Dedifferentiated amniotic fluid mesenchymal stem cell (primary cell): ENCODE data around the gene MAGED4B.
"Not testable (repeated sequence)": the region's sequence is repeated elsewhere in the genome, so short reads cannot be mapped to it uniquely, and the experiment has no call there.

Source experiments
- DNase-seq: peaks from one replicate; pipeline ENCODE4 v3.0.0-alpha.2; 2016; ENCODE audit errors: extremely low spot score

MAGED4B gene, protein sequence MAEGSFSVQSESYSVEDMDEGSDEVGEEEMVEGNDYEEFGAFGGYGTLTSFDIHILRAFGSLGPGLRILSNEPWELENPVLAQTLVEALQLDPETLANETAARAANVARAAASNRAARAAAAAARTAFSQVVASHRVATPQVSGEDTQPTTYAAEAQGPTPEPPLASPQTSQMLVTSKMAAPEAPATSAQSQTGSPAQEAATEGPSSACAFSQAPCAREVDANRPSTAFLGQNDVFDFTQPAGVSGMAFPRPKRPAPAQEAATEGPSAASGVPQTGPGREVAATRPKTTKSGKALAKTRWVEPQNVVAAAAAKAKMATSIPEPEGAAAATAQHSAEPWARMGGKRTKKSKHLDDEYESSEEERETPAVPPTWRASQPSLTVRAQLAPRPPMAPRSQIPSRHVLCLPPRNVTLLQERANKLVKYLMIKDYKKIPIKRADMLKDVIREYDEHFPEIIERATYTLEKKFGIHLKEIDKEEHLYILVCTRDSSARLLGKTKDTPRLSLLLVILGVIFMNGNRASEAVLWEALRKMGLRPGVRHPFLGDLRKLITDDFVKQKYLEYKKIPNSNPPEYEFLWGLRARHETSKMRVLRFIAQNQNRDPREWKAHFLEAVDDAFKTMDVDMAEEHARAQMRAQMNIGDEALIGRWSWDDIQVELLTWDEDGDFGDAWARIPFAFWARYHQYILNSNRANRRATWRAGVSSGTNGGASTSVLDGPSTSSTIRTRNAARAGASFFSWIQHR

DNA sequence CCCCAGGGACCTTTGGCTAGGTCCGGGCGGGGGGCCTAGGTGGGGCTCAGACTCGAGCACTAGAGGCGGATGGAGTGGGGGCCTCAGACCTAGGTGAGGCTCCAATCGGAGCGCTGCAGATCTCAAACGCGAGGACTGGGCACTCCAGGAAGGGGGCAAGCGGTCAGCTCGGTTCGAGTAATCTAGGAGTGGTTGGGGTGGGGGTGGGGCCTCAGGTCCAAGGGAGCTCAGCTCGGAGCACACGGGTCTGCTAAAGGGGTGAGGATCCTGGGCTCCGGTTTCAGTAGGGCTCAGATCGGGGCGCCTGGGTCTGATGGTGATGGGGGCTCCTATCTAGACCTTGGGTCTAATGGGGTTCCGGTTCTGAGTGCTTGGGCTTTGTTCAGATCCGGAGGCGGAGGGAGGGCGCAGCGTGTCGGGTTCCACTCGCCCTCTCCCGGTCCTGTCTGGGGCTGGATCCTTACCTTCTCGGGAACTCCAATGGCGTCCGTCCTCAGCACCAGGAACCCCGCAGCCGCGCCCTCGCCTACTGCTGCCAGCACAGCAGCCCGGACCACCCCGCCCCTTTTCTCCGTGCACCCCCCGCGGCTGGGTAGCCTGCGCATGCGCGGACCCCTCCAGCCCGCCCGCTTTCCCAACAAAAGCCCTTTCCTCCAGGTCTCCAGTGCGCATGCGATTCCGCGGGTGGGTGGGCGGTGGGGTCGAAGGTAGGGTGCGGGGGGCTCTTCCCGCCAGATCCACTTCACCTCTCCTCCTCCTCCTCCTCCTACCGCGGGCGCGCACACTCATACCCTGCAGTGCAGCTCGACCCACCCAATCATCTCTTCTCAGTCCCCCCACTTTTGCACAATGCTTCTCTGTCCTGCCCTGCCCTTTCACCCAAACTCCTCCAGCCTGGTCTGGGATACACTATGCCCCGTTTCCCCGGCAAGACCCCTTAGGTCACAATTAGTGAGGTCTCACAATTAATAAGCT lies at the start of gene MAGED4B:
TSS of gene MAGED4B (minus strand) at position 518 of the 975 bp plus-strand sequence. CDS start 1,011 bp downstream, outside the sequence.
- DNase-seq, result not testable (repeated sequence)

DNA sequence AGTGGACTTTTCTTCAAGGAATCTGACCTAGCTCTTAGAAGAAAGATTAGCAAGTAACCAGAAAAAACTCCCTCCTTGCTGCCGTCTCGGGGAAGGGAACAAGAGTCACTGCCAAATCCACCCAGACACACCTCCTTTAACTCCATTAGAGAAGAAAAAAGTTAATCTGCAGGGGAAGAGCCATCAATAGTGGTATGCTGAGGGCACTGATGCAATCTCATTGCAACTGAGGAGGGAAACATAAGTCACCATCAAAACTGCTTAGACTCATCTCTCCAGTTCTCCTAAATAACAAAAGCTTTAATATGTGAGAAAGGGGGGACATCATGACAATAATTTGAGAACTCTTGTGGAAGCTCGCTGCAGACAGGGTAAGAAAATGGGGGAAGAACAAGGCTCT lies 49.3 kb upstream of the MAGED4B start:
- peak; percentile 14 for DNase-seq

DNA sequence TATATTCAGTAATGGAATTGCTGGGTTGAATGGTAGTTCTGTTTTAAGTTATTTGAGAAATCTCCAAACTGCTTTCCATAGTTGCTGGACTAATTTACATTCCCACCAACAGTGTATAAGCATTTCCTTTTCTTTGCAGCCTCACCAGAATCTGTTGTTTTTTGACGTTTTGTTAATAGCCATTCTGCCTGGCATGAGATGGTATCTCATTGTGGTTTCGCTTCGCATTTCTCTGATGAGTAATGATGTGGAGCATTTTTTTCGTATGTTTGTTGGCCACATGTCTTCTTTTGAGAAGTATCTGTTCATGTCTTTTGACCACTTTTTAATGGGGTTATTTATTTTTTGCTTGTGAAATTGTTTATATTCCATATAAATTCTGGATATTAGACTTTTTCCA lies 13.6 kb upstream of the MAGED4B start:
- no peak for DNase-seq

DNA sequence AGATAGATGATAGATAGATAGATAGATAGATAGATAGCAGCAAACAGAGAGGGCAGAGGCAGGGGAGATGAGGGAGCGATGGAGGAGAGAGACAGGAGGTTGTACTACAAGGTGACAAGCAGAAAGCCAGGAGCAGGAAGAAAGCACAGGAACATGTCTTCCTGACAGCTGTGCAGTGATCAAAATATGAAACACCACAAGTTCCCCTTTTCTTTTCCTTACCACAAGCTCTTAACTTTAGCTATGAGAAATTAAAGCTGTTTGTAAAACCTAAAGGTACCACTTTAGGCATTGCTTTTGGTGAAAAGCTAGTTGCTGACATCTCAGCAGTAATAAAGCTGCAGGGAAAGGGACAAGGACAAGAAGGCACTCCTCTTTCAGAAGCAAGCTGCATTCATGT lies 9.1 kb upstream of the MAGED4B start:
- no peak for DNase-seq

DNA sequence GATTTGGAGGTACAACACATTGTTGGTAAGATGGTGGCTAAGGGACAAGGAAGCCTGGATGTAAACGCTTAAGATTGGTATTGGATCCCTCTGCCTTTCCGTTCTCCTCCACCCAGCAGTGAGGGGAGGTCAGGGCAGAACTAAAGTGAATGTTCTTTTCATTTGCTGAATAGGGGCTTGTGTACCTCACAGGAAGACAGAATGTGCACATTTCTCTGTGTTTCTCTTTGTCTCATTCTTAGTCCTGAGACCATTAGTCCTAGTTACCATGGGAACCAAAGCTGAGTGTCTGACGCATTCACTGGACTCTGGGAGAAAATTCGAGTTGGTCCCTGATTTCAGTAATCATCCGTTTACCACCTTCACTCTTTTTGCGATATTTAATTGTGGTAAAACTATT lies 26.7 kb downstream of the MAGED4B start:
- DNase-seq, result not testable (repeated sequence)

DNA sequence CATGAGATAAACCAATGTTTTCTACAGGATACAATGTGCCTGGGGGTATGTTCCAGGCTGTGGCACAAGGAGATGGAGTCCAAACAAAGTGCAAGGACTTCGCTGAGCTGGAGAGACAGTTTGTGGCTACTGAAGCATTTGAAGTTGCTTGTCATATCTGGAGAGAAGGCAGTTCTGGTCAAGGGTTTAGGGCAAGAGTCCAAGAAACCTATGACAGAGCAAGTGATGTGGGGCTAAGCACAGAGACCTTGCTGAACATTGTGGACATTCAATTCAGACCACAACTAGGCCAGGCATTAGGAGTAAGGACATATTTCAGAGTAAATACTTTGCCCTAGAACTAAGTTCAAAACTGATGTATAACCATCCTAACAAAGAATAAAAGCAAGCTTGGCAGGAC lies 34.8 kb downstream of the MAGED4B start:
- DNase-seq, result no peak

DNA sequence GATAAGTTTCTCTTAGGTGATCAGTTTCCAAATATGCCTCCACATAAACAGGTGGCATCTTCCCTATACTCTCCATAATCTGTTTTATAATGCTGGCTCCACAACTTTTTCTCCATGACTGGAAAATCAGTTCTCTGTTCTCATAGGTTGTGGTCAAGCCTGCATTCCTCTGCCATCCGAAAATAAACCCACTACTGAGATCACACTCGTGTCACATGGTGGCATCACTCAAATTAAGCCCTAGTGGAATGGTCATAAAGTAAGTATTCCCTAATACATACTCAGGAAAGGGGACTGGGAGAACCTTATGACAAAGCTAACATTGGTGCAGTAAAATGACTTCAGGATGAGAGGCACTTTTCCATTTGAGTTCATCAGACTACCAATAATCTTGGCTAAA lies 37.6 kb downstream of the MAGED4B start:
- no peak for DNase-seq

DNA sequence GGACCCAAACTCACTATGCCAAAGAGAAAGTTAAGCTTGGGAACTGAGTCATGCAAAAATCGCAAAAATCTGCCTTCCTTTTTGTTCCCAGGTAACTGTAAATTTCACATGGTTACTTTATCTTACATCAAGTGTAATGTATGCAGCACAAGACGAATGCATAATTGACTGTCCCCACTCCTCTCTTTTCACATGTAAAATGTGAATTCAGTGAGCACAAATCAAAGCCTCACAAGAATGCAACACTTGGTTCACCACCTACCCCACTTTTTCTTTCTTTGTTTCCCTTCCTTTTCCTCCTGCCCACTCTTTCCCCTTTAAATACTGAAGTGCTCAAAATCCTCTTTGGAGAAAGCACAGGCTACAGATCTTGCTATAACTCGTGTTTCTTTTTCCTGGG lies 53.2 kb downstream of the MAGED4B start:
- no peak for DNase-seq
